Measurements from ENCODE around the gene TANGO2.

DNA sequence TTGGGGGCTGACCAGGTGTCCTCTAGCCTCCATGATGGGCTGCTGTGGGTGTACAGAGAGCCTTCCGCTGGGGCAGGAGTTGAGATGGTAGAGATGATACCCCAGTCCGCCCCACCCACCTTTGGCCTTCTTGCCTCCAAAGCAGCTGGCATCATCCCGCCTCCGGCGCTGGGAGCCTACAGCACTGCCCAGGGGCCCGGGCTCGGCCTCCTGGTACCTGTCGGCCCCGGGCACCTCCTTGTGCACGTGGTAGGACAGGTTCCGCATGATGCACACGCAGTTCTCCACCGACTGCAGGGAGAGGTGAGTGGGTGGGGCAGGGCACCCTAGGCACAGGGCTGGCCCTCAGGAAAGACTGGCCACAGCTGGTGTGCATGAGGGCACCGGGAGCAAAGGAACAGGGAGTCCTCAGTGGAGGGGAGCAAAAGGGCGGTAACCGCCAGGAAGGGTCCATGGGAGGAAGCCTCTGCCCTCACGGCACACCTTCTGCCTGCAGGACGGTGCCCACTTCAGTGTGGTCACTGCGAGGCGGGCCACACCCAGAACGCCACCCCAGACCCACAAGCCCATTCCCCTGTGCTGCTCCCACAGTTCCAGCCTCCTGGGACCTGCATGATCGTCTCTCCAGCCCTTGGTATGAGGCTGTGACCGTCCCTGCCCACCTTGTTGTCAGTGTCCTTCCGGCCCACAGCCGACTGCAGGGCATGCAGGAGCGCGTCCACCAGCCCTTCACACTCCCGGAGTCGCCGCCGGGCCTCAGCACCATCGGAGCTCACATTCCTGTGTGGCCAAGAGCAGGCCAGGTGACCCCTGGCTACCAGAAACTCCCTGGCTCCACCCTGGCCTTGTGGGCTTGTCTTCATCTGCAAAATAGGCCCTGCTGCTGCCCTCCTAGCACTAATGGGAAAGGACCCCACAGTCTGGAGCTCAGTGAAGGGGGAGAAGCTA is 43.3 kb upstream of the TANGO2 start:
- no peak for TF ChIP-seq POLR2A (IDR thresholded peaks at IDR 0.05; ENCODE audit: control extremely low read depth in 1 of 2, low read depth in 2 of 2, low read length in 2 of 2)
- TF ChIP-seq, protein P1, sequence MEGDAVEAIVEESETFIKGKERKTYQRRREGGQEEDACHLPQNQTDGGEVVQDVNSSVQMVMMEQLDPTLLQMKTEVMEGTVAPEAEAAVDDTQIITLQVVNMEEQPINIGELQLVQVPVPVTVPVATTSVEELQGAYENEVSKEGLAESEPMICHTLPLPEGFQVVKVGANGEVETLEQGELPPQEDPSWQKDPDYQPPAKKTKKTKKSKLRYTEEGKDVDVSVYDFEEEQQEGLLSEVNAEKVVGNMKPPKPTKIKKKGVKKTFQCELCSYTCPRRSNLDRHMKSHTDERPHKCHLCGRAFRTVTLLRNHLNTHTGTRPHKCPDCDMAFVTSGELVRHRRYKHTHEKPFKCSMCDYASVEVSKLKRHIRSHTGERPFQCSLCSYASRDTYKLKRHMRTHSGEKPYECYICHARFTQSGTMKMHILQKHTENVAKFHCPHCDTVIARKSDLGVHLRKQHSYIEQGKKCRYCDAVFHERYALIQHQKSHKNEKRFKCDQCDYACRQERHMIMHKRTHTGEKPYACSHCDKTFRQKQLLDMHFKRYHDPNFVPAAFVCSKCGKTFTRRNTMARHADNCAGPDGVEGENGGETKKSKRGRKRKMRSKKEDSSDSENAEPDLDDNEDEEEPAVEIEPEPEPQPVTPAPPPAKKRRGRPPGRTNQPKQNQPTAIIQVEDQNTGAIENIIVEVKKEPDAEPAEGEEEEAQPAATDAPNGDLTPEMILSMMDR (IDR thresholded peaks at IDR 0.05; ENCODE audit: control extremely low read depth in 1 of 3, insufficient read depth in 1 of 3, low read depth in 1 of 3, low read length in 3 of 3): no peak
- TF ChIP-seq POLR2AphosphoS5 (IDR thresholded peaks at IDR 0.05; ENCODE audit: low read depth, low read length): no peak
- TF ChIP-seq CREB1 (IDR thresholded peaks at IDR 0.05): no peak
- TF ChIP-seq CHD1 (IDR thresholded peaks at IDR 0.05; ENCODE audit: low read depth, low read length): no peak
- TF ChIP-seq SUZ12 (IDR thresholded peaks at IDR 0.05; ENCODE audit: low read length): no peak
- TF ChIP-seq BRCA1 (IDR thresholded peaks at IDR 0.05; ENCODE audit: low read depth, low read length): no peak
- TF ChIP-seq, protein P2, sequence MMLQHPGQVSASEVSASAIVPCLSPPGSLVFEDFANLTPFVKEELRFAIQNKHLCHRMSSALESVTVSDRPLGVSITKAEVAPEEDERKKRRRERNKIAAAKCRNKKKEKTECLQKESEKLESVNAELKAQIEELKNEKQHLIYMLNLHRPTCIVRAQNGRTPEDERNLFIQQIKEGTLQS (IDR thresholded peaks at IDR 0.05; ENCODE audit: insufficient read depth, low read depth, low read length): no peak
- no peak for TF ChIP-seq SRF (IDR thresholded peaks at IDR 0.05; ENCODE audit: low read depth, low read length)

All from H1 (cell line).